ENCODE measurements around the gene ZMIZ1. TPM values are rescaled to one million over a fixed set of nuclear protein-coding genes. Genes with fewer than 3 reads are reported as not detected.

The ZMIZ1 gene
- total RNA-seq, 2 donors from 2014 or later = 27.2 to 42.2 TPM

DNA sequence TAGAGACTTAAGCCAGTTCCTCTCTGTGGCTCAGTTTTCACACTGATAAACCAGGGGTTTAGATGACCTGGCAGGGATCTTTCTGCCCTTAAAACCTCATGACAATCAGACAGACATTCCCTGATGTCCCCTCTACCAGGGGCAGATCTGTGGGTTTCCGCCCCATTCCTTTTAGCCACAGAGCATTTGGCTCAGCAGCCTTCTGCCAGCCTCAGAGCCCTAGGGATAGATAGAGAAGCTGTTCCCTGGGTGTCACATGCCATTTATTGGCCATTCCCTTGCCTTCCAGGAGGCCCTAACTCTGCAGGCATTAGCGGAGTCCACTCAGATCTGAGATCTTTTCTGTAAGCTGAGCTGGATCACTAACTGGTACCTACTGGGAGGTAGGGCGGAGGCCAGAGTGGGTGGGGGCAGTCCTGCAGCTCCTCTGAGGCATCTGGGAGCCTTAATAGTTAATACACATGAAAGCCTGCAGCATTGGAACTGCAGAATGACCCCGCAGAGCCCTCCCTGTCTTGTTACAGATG is 101.5 kb downstream of the ZMIZ1 start:
- Histone ChIP-seq H3K4me1 (no peaks in the 10 kb centered on the region), H3K9me3 (no peaks in the 10 kb centered on the region), H3K4me3 (no peak overlapping the region), H3K27ac (no peak overlapping the region), H3K36me3 (replicated peaks in 1 of 2; ENCODE audit: insufficient read depth in 1 of 2, low read depth in 2 of 2) (peaks cover 2 to 7% of the 10 kb centered on the region in 2 donors), H3K27me3 (no peaks in the 10 kb centered on the region)
- DNase-seq = no peak
- no peak for TF ChIP-seq POLR2A (IDR thresholded peaks at IDR 0.05)
- TF ChIP-seq, protein P1, sequence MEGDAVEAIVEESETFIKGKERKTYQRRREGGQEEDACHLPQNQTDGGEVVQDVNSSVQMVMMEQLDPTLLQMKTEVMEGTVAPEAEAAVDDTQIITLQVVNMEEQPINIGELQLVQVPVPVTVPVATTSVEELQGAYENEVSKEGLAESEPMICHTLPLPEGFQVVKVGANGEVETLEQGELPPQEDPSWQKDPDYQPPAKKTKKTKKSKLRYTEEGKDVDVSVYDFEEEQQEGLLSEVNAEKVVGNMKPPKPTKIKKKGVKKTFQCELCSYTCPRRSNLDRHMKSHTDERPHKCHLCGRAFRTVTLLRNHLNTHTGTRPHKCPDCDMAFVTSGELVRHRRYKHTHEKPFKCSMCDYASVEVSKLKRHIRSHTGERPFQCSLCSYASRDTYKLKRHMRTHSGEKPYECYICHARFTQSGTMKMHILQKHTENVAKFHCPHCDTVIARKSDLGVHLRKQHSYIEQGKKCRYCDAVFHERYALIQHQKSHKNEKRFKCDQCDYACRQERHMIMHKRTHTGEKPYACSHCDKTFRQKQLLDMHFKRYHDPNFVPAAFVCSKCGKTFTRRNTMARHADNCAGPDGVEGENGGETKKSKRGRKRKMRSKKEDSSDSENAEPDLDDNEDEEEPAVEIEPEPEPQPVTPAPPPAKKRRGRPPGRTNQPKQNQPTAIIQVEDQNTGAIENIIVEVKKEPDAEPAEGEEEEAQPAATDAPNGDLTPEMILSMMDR (IDR thresholded peaks at IDR 0.05) = no peak
- ATAC-seq = no peak
- intact Hi-C loops (cut with DNase I) = no loop called here
- WGBS, 2 donors = 83 to 100% methylated on average over 3 to 4 of the region's 4 CpGs

DNA sequence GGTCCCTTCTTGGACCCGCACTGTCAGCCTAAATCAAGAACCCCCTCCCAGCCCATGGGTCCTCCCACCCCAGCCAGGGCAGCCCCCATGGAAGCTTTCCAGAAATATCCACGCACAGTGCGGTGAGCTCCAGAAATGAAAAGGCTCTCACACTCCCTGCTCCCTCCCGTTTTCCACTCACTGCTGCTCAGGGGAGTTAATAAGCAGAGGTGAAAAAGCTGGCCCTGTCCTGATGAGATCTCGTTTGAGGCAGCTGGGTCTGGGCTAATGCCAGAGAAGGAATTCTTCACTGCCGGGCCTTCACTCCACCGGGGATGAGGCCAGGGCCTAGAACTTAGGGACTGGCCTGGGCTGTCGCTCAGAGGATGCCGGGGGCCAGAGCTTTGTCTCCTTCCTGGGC is 102.2 kb downstream of the ZMIZ1 start:
- 80 to 83% methylated on average over 9 of the region's 9 CpGs for WGBS, 2 donors
- ATAC-seq (no peak), DNase-seq (no peak)
- intact Hi-C loops (cut with DNase I) = no loop called here
- H3K36me3 ChIP-seq (replicated peaks in 1 of 2; ENCODE audit: insufficient read depth in 1 of 2, low read depth in 2 of 2) = peaks cover 2 to 7% of the 10 kb centered on the region in 2 donors
- H3K9me3 ChIP-seq = no peaks in the 10 kb centered on the region
- no peak for TF ChIP-seq POLR2A (IDR thresholded peaks at IDR 0.05)
- TF ChIP-seq, protein P1 (IDR thresholded peaks at IDR 0.05) = no peak
- H3K27ac ChIP-seq = no peak overlapping the region
- H3K27me3 ChIP-seq = no peaks in the 10 kb centered on the region
- peaks cover 5% of the 10 kb centered on the region for H3K4me1 ChIP-seq
- H3K4me3 ChIP-seq = no peak overlapping the region

DNA sequence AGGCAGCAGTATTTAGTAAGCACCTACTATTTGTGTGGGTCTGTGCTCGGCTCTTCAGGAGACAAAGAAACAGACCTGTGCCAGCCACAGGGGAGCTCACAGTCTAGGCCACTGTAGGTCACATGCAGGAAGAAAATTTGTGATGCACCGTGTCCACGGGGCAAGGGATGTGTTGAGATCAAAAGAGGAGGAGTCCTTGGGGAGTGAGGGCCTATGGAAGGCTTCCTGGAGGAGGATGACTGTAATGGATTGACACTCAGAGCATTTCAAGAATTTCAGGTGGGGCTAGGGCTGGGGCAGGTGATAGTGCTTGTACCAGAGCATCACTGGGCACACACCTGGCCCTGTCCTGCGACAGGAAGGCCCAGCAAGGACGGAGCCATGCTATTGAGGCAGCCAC is 102.7 kb downstream of the ZMIZ1 start:
- H3K27ac ChIP-seq = no peak overlapping the region
- DNase-seq (no peak), ATAC-seq (no peak)
- no peak overlapping the region for H3K4me3 ChIP-seq
- intact Hi-C loops (cut with DNase I) = no loop called here
- H3K27me3 ChIP-seq = no peaks in the 10 kb centered on the region
- H3K9me3 ChIP-seq = no peaks in the 10 kb centered on the region
- WGBS, 2 donors = 94% methylated on average over 5 of the region's 5 CpGs
- peaks cover 2 to 7% of the 10 kb centered on the region in 2 donors for H3K36me3 ChIP-seq (replicated peaks in 1 of 2; ENCODE audit: insufficient read depth in 1 of 2, low read depth in 2 of 2)
- H3K4me1 ChIP-seq = peaks cover 10% of the 10 kb centered on the region
- TF ChIP-seq POLR2A (IDR thresholded peaks at IDR 0.05) = no peak
- TF ChIP-seq, protein P1 (IDR thresholded peaks at IDR 0.05) = no peak

DNA sequence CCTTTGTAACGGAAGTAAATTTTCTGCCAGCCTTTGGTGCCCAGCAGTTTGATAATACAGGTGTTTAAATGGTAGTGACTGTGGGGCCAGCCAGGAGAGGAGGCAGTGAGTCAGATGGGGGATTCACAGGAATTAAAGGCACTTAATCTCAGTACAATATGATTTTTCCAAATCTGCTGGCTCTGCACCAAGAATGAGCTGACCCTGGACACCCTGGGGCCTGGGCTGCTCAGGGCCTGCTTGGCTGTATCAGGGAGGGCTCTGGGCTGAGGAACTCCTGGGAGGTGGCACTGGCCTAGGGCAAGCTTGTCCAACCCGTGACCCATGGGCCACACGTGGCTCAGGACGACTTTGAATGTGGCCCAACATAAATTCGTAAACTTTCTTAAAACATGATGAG is 104.1 kb downstream of the ZMIZ1 start:
- Histone ChIP-seq H3K27me3 (no peaks in the 10 kb centered on the region), H3K4me1 (peaks cover 22% of the 10 kb centered on the region), H3K27ac (peak overlapping the region in 1 of 4 donors; percentile 18), H3K36me3 (replicated peaks in 1 of 2; ENCODE audit: insufficient read depth in 1 of 2, low read depth in 2 of 2) (no peaks in the 10 kb centered on the region), H3K4me3 (no peak overlapping the region), H3K9me3 (no peaks in the 10 kb centered on the region)
- ATAC-seq = no peak
- DNase-seq = no peak
- intact Hi-C loops (cut with DNase I) = no loop called here
- TF ChIP-seq POLR2A (IDR thresholded peaks at IDR 0.05) = no peak
- TF ChIP-seq, protein P1 (IDR thresholded peaks at IDR 0.05) = no peak
- 80 to 95% methylated on average over 5 of the region's 5 CpGs for WGBS, 2 donors

DNA sequence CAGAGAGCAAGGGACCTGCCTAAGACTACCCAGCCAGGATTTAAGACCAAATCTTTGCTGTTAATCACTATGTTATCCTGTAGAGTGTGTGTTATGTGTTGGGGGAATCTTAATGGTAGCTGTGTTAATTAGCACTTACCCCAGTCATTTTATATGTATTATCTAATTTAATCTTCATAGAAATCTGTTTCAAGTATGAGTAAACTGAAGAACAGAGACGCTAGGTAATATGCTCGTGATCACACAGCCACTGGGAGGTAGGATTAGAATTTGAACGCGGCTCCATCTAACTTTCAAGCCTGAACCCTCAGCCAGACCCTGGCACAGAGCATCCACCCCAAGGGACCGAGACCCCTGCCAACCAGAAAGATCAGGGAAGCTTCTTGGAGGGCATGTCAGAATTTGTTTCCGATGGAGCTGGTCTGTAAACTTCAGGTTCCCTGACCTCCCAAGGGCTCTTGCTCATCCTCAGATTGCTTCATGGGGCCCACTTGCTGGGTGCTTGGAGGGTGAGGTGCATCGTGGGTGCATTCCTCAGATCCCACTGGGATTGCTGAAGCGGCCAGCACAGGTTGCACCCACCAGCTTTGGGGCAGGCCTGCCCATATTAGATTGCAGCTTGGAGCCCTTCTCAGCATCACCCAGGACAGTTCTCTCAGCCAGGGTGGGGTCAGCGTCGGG is 105.0 kb downstream of the ZMIZ1 start:
- Histone ChIP-seq H3K9me3 (no peaks in the 10 kb centered on the region), H3K4me3 (no peak overlapping the region), H3K27me3 (no peaks in the 10 kb centered on the region), H3K27ac (no peak overlapping the region), H3K36me3 (replicated peaks in 1 of 2; ENCODE audit: insufficient read depth in 1 of 2, low read depth in 2 of 2) (no peaks in the 10 kb centered on the region), H3K4me1 (peaks cover 30% of the 10 kb centered on the region)
- 92 to 95% methylated on average over 6 to 9 of the region's 10 CpGs for WGBS, 2 donors
- intact Hi-C loops (cut with DNase I) = no loop called here
- no peak for TF ChIP-seq POLR2A (IDR thresholded peaks at IDR 0.05)
- TF ChIP-seq, protein P1 (IDR thresholded peaks at IDR 0.05) = no peak
- DNase-seq = no peak
- ATAC-seq = no peak

Measured in body of pancreas (tissue), 4 donors.